D341Med (cell line): ENCODE data around the gene CASKIN1.
"Not testable (repeated sequence)": the region's sequence is repeated elsewhere in the genome, so short reads cannot be mapped to it uniquely, and the experiment has no call there.

ENCODE experiments used
- DNase-seq: peaks from one replicate; pipeline ENCODE4 v3.0.0; 2012; ENCODE audit warnings: low spot score

The CASKIN1 gene

GRCh38 chr16:2210386-2211365 is 14.3 kb upstream of the CASKIN1 start, which contains the start of gene BRICD5:
TSS of gene BRICD5 (minus strand) at chr16:2210863. CDS start at chr16:2210833, 30 bp downstream.
- DNase-seq = no peak

GRCh38 chr16:2210009-2210332 is 13.6 kb upstream of the CASKIN1 start:
- no peak for DNase-seq

- no peak for DNase-seq
Observed at GRCh38 chr16:2209258-2210008, 13.0 kb upstream of the CASKIN1 start.

GRCh38 chr16:2208772-2209171 is 12.4 kb upstream of the CASKIN1 start:
- DNase-seq = no peak

GRCh38 chr16:2208308-2208707 is 11.9 kb upstream of the CASKIN1 start:
- DNase-seq = no peak

GRCh38 chr16:2207872-2208271 is 11.5 kb upstream of the CASKIN1 start:
- no peak for DNase-seq

GRCh38 chr16:2206780-2207433 is 10.5 kb upstream of the CASKIN1 start:
- DNase-seq = no peak

- DNase-seq = no peak
Observed at GRCh38 chr16:2206420-2206779, 10.0 kb upstream of the CASKIN1 start.

- DNase-seq = no peak
Observed at GRCh38 chr16:2205967-2206313, 9.5 kb upstream of the CASKIN1 start.

GRCh38 chr16:2205104-2205966 is 8.9 kb upstream of the CASKIN1 start, which contains the start of gene MLST8:
TSS of gene MLST8 (plus strand) at chr16:2205454. CDS start at chr16:2206086, 632 bp downstream.
- DNase-seq = peak; percentile 99

GRCh38 chr16:2204416-2205103 is 8.2 kb upstream of the CASKIN1 start:
- DNase-seq = no peak

GRCh38 chr16:2203119-2203688 is 6.8 kb upstream of the CASKIN1 start:
- DNase-seq = not testable (repeated sequence)

GRCh38 chr16:2200313-2200712 is 3.9 kb upstream of the CASKIN1 start:
- no peak for DNase-seq

GRCh38 chr16:2199621-2200139 is 3.3 kb upstream of the CASKIN1 start:
- no peak for DNase-seq

- DNase-seq = no peak
Observed at GRCh38 chr16:2199095-2199494, 2.7 kb upstream of the CASKIN1 start.

GRCh38 chr16:2198283-2198682 is 1.9 kb upstream of the CASKIN1 start:
- DNase-seq = no peak

- no peak for DNase-seq
Observed at GRCh38 chr16:2197765-2198164, 1.4 kb upstream of the CASKIN1 start.

GRCh38 chr16:2196981-2197511 is 641 bp upstream of the CASKIN1 start:
- DNase-seq = no peak

GRCh38 chr16:2195322-2196161 is 863 bp downstream of the CASKIN1 start:
- DNase-seq = peak; percentile 60
